Small intestine (tissue), 7 donors: ENCODE measurements around the gene LUC7L. TPM values are rescaled to one million over a fixed set of nuclear protein-coding genes. Genes with fewer than 3 reads are reported as not detected.
"Not testable (repeated sequence)": the region's sequence is repeated elsewhere in the genome, so short reads cannot be mapped to it uniquely, and the experiment has no call there.

ENCODE experiments used
- DNase-seq, 2 donors: peaks; one replicate each; pipeline versions ENCODE4 v3.0.0 to v3.0.0-alpha.2; 2013
- FAIRE-seq: peaks from 2 replicates; lab custom pipeline; 2012; peaks lifted over from hg19 to GRCh38; lab: Jason Lieb, UNC
- H3K27ac ChIP-seq, 3 donors: one replicate each; pipeline ENCODE4 v1.5.1; 2013; ENCODE audit warnings: low read length in 2 of 3, mild to moderate bottlenecking in 2 of 3, control low read depth in 1 of 3, inconsistent platforms in 1 of 3, low read depth in 1 of 3, moderate library complexity in 1 of 3
- H3K27me3 ChIP-seq, 3 donors: one replicate each; pipeline ENCODE4 v1.6.1; 2013; ENCODE audit warnings: low read length in 3 of 3, inconsistent platforms in 1 of 3; ENCODE audit not compliant: control insufficient read depth in 3 of 3, insufficient read depth in 3 of 3
- H3K36me3 ChIP-seq, 3 donors: one replicate each; pipeline ENCODE4 v1.6.1; 2013; ENCODE audit warnings: low read length in 3 of 3, inconsistent platforms in 1 of 3, low read depth in 1 of 3, mild to moderate bottlenecking in 1 of 3, moderate library complexity in 1 of 3; ENCODE audit not compliant: control insufficient read depth in 3 of 3, insufficient read depth in 2 of 3
- H3K4me1 ChIP-seq, 3 donors: one replicate each; pipeline ENCODE4 v1.6.1; 2013; ENCODE audit warnings: low read length in 2 of 3, inconsistent platforms in 1 of 3, low read depth in 1 of 3, mild to moderate bottlenecking in 1 of 3, moderate library complexity in 1 of 3; ENCODE audit not compliant: control insufficient read depth in 3 of 3, insufficient read depth in 2 of 3
- H3K4me3 ChIP-seq, 3 donors: one replicate each; pipeline ENCODE4 v1.5.1; 2013; ENCODE audit warnings: low read length in 3 of 3, control low read depth in 1 of 3, inconsistent platforms in 1 of 3, low read depth in 1 of 3, mild to moderate bottlenecking in 1 of 3, moderate library complexity in 1 of 3
- H3K9me3 ChIP-seq, 2 donors: one replicate each; pipeline ENCODE4 v1.6.1; 2013; ENCODE audit warnings: low read depth in 1 of 2, low read length in 1 of 2; ENCODE audit not compliant: control insufficient read depth in 2 of 2, insufficient read depth in 1 of 2
- WGBS, 3 donors: extraction: QIAGEN DNeasy Blood & Tissue Kit; methylation state at CpG; one replicate each; pipeline ENCODE4 v1.1.7; 2013; 5-methylcytosine and 5-hydroxymethylcytosine counted together
- polyA plus RNA-seq, 4 donors: library from polyadenylated mRNA; stranded (reverse) in 3 of 4; unstranded in 1 of 4; fragments of 200-250 nt in 3 of 4; fragments of 120-200 nt in 1 of 4; gene quantifications; one replicate each; pipeline versions ENCODE4 v1.2.1 to v1.2.3, GENCODE V29; 2013
- donor health status: healthy with polysubstance abuse.
- donor health status: control.
- donor health status: control.
- donor health status: Bipolar disorder and iron deficiency.
- donor health status: healthy.

Gene LUC7L
- polyA plus RNA-seq, 4 donors = 56.6 to 136 (median 94.9) TPM

GRCh38 chr16:259814-260253, 30.6 kb upstream of the LUC7L start:
- no peak overlapping the region for H3K4me3 ChIP-seq
- H3K9me3 ChIP-seq = peaks cover 0 to 6% of the 10 kb centered on the region in 2 donors
- peaks cover 6 to 76% (median 20%) of the 10 kb centered on the region in 3 donors for H3K36me3 ChIP-seq
- WGBS, 3 donors = 85 to 94% (median 89%) methylated on average over 12 to 13 of the region's 13 CpGs
- no peak for FAIRE-seq
- no peak overlapping the region for H3K27ac ChIP-seq
- no peaks in the 10 kb centered on the region for H3K4me1 ChIP-seq
- H3K27me3 ChIP-seq = no peaks in the 10 kb centered on the region
- no peak for DNase-seq

- Histone ChIP-seq H3K27me3 (no peaks in the 10 kb centered on the region), H3K4me3 (no peak overlapping the region), H3K27ac (no peak overlapping the region), H3K9me3 (peaks cover 0 to 6% of the 10 kb centered on the region in 2 donors), H3K4me1 (no peaks in the 10 kb centered on the region), H3K36me3 (peaks cover 6 to 76% (median 16%) of the 10 kb centered on the region in 3 donors)
- DNase-seq (no peak), FAIRE-seq (no peak)
- WGBS, 3 donors = 84 to 86% (median 85%) methylated on average over 10 of the region's 10 CpGs
These were observed 30.0 kb upstream of the LUC7L start for GRCh38 chr16:259226-259625.

- FAIRE-seq, DNase-seq, H3K27ac ChIP-seq, H3K9me3 ChIP-seq, H3K4me3 ChIP-seq, H3K27me3 ChIP-seq: not testable (repeated sequence)
- peaks cover 0 to 11% (median 0%) of the 10 kb centered on the region in 3 donors for H3K4me1 ChIP-seq
- H3K36me3 ChIP-seq = peaks cover 5 to 72% (median 6%) of the 10 kb centered on the region in 3 donors
- whole genome bisulfite sequencing, 3 donors = 59 to 91% (median 82%) methylated on average over 8 to 11 of the region's 13 CpGs
These were observed 28.8 kb upstream of the LUC7L start for GRCh38 chr16:258091-258490.

- Histone ChIP-seq H3K4me1 (peaks cover 0 to 20% (median 0%) of the 10 kb centered on the region in 3 donors), H3K36me3 (peaks cover 3 to 54% (median 5%) of the 10 kb centered on the region in 3 donors), H3K27me3 (no peaks in the 10 kb centered on the region), H3K9me3 (peaks cover 0 to 6% of the 10 kb centered on the region in 2 donors), H3K4me3 (no peak overlapping the region), H3K27ac (peak overlapping the region in 1 of 3 donors; percentile 30)
- DNase-seq = no peak
- FAIRE-seq = no peak
- WGBS, 3 donors = 91 to 98% (median 95%) methylated on average over 6 of the region's 6 CpGs
These were observed 25.9 kb upstream of the LUC7L start for GRCh38 chr16:255183-255582.

GRCh38 chr16:254461-254860, 25.2 kb upstream of the LUC7L start:
- Histone ChIP-seq H3K36me3 (peaks cover 0 to 53% (median 5%) of the 10 kb centered on the region in 3 donors), H3K27ac (peak overlapping the region in 2 of 3 donors; percentile 63 to 88), H3K9me3 (peaks cover 0 to 6% of the 10 kb centered on the region in 2 donors), H3K4me3 (no peak overlapping the region), H3K4me1 (peaks cover 0 to 20% (median 2%) of the 10 kb centered on the region in 3 donors), H3K27me3 (no peaks in the 10 kb centered on the region)
- DNase-seq (no peak), FAIRE-seq (no peak)
- WGBS, 3 donors = 95 to 97% (median 96%) methylated on average over 25 of the region's 25 CpGs

GRCh38 chr16:253833-254232, 24.6 kb upstream of the LUC7L start:
- peaks cover 0 to 20% (median 2%) of the 10 kb centered on the region in 3 donors for H3K4me1 ChIP-seq
- peak overlapping the region in 1 of 3 donors; percentile 16 for H3K4me3 ChIP-seq
- FAIRE-seq = no peak
- no peaks in the 10 kb centered on the region for H3K27me3 ChIP-seq
- peak overlapping the region; percentile 4 to 88 (median 63) for H3K27ac ChIP-seq
- 49 to 69% (median 61%) methylated on average over 6 of the region's 6 CpGs for WGBS, 3 donors
- H3K36me3 ChIP-seq = peaks cover 0 to 53% (median under 1%) of the 10 kb centered on the region in 3 donors
- peak in 1 of 2 donors; percentile 83 for DNase-seq
- peaks cover 0 to 6% of the 10 kb centered on the region in 2 donors for H3K9me3 ChIP-seq

GRCh38 chr16:252366-253337, 23.4 kb upstream of the LUC7L start:
- peak; percentile 82 to 95 for DNase-seq
- peak overlapping the region in 2 of 3 donors; percentile 7 to 12 for H3K4me3 ChIP-seq

GRCh38 chr16:249431-249830, 20.2 kb upstream of the LUC7L start:
- no peaks in the 10 kb centered on the region for H3K27me3 ChIP-seq
- no peaks in the 10 kb centered on the region for H3K9me3 ChIP-seq
- DNase-seq = no peak
- peaks cover 0 to 20% (median 2%) of the 10 kb centered on the region in 3 donors for H3K4me1 ChIP-seq
- no peak overlapping the region for H3K27ac ChIP-seq
- FAIRE-seq = no peak
- peaks cover 0 to 41% (median 0%) of the 10 kb centered on the region in 3 donors for H3K36me3 ChIP-seq
- no peak overlapping the region for H3K4me3 ChIP-seq
- WGBS, 3 donors = 81 to 86% (median 82%) methylated on average over 12 of the region's 12 CpGs

More at GRCh38 chr16:252366-253337, 23.4 kb upstream of the LUC7L start:
- Histone ChIP-seq H3K27ac (peak overlapping the region; percentile 88 to 97 (median 90)), H3K9me3 (peaks cover 0 to 6% of the 10 kb centered on the region in 2 donors), H3K4me1 (peaks cover 0 to 20% (median 2%) of the 10 kb centered on the region in 3 donors), H3K27me3 (no peaks in the 10 kb centered on the region), H3K36me3 (peaks cover 0 to 53% (median 0%) of the 10 kb centered on the region in 3 donors)
- FAIRE-seq = no peak
- 10 to 41% (median 21%) methylated on average over 30 of the region's 30 CpGs for WGBS, 3 donors
